Measurements from ENCODE around the gene ESPNL. TPM values are rescaled to one million over a fixed set of nuclear protein-coding genes. Genes with fewer than 3 reads are reported as not detected.
"Not testable (repeated sequence)": the region's sequence is repeated elsewhere in the genome, so short reads cannot be mapped to it uniquely, and the experiment has no call there.

Gene ESPNL
- total RNA-seq, result 0.69 TPM

- no peak for DNase-seq
These were observed at the start of gene ESPNL for GRCh38 chr2:238100049-238100820. Gene ESPNL, plus strand, starts transcription at chr2:238100340. Its CDS starts 80 bp downstream, at chr2:238100420.

- DNase-seq, result no peak
These were observed 46.9 kb upstream of the ESPNL start for GRCh38 chr2:238053191-238053776.

GRCh38 chr2:238055841-238056240 lies 44.3 kb upstream of the ESPNL start:
- DNase-seq, result no peak

- DNase-seq, result not testable (repeated sequence)
These were observed 42.2 kb upstream of the ESPNL start for GRCh38 chr2:238057696-238058575.

GRCh38 chr2:238059505-238059904 lies 40.6 kb upstream of the ESPNL start:
- no peak for DNase-seq

GRCh38 chr2:238060096-238060541 lies 40.0 kb upstream of the ESPNL start:
- peak; percentile 5 for DNase-seq

- DNase-seq, result peak; percentile 98
These were observed 39.4 kb upstream of the ESPNL start, which contains the start of gene SCLY for GRCh38 chr2:238060542-238061314. Gene SCLY, plus strand, starts transcription at chr2:238061001. Its CDS starts 54 bp downstream, at chr2:238061055.

GRCh38 chr2:238061315-238062202 lies 38.6 kb upstream of the ESPNL start:
- peak; percentile 5 for DNase-seq

GRCh38 chr2:238063414-238064189 lies 36.5 kb upstream of the ESPNL start:
- no peak for DNase-seq

- no peak for DNase-seq
These were observed 35.8 kb upstream of the ESPNL start for GRCh38 chr2:238064376-238064775.

GRCh38 chr2:238065071-238065846 lies 34.9 kb upstream of the ESPNL start:
- no peak for DNase-seq

GRCh38 chr2:238066218-238066617 lies 33.9 kb upstream of the ESPNL start:
- DNase-seq, result no peak

GRCh38 chr2:238066718-238067117 lies 33.4 kb upstream of the ESPNL start:
- not testable (repeated sequence) for DNase-seq

GRCh38 chr2:238067939-238068338 lies 32.2 kb upstream of the ESPNL start:
- no peak for DNase-seq

- no peak for DNase-seq
These were observed 31.0 kb upstream of the ESPNL start for GRCh38 chr2:238069021-238069709.

- no peak for DNase-seq
These were observed 30.3 kb upstream of the ESPNL start for GRCh38 chr2:238069877-238070276.

- DNase-seq, result no peak
These were observed 24.7 kb upstream of the ESPNL start for GRCh38 chr2:238075397-238075796.

- DNase-seq, result no peak
These were observed 22.8 kb upstream of the ESPNL start for GRCh38 chr2:238077292-238077691.

Data from skin of body (tissue), 2 donors.